IPS DF 4.7 (cell line): ENCODE results near the gene MOBP.

ENCODE experiments used
- DNase-seq: peaks from one replicate; pipeline ENCODE4 v3.0.0-alpha.2; 2013; ENCODE audit warnings: low spot score; ENCODE audit errors: extremely low read depth

Gene MOBP

GRCh38 chr3:39497753-39498152 is 30.3 kb downstream of the MOBP start:
- no peak for DNase-seq

GRCh38 chr3:39499651-39500273 is 32.3 kb downstream of the MOBP start:
- no peak for DNase-seq

GRCh38 chr3:39501059-39501458 is 33.6 kb downstream of the MOBP start:
- DNase-seq: no peak

- no peak for DNase-seq
Observed at GRCh38 chr3:39501968-39502837, 34.7 kb downstream of the MOBP start.

GRCh38 chr3:39502838-39503145 is 35.3 kb downstream of the MOBP start:
- DNase-seq: no peak

- DNase-seq: no peak
Observed at GRCh38 chr3:39505866-39506742, 38.6 kb downstream of the MOBP start.

- no peak for DNase-seq
Observed at GRCh38 chr3:39506863-39507262, 39.4 kb downstream of the MOBP start.

- DNase-seq: no peak
Observed at GRCh38 chr3:39513791-39514369, 46.4 kb downstream of the MOBP start.

- DNase-seq: no peak
Observed at GRCh38 chr3:39515681-39516441, 48.4 kb downstream of the MOBP start.

- DNase-seq: no peak
Observed at GRCh38 chr3:39519103-39519502, 51.6 kb downstream of the MOBP start.

- DNase-seq: no peak
Observed at GRCh38 chr3:39519554-39520288, 52.2 kb downstream of the MOBP start.

- DNase-seq: no peak
Observed at GRCh38 chr3:39521456-39521855, 54.0 kb downstream of the MOBP start.

GRCh38 chr3:39524107-39524506 is 56.6 kb downstream of the MOBP start:
- DNase-seq: no peak

GRCh38 chr3:39528844-39529243 is 61.4 kb downstream of the MOBP start:
- DNase-seq: no peak

GRCh38 chr3:39529577-39529976 is 62.1 kb downstream of the MOBP start:
- DNase-seq: no peak

GRCh38 chr3:39531066-39531465 is 63.6 kb downstream of the MOBP start:
- no peak for DNase-seq

GRCh38 chr3:39531665-39532064 is 64.2 kb downstream of the MOBP start:
- DNase-seq: no peak

GRCh38 chr3:39532777-39533176 is 65.3 kb downstream of the MOBP start:
- no peak for DNase-seq

GRCh38 chr3:39533226-39533625 is 65.7 kb downstream of the MOBP start:
- no peak for DNase-seq

- DNase-seq: no peak
Observed at GRCh38 chr3:39540162-39540921, 72.9 kb downstream of the MOBP start.
